Mesothelial cell of epicardium (in vitro differentiated cells): ENCODE results near the gene PACRG. TPM values are rescaled to one million over a fixed set of nuclear protein-coding genes. Genes with fewer than 3 reads are reported as not detected.

Experiments used
- DNase-seq, 2 experiments: peaks; one replicate each; pipeline ENCODE4 v3.0.0; 2021; ENCODE audit warnings: low spot score in 2 of 2; ENCODE audit not compliant: unreplicated experiment in 2 of 2
- H3K27ac Mint-ChIP-seq: 2 replicates; pipeline ENCODE4 v1.8.0; 2021; ENCODE audit warnings: mixed read lengths
- H3K27me3 Mint-ChIP-seq: 2 replicates; pipeline ENCODE4 v1.8.0; 2021; ENCODE audit warnings: low read depth, mixed read lengths
- H3K36me3 Mint-ChIP-seq: 2 replicates; pipeline ENCODE4 v1.8.0; 2021; ENCODE audit warnings: mixed read lengths
- H3K4me1 Mint-ChIP-seq: 2 replicates; pipeline ENCODE4 v1.8.0; 2021; ENCODE audit warnings: mixed read lengths
- H3K4me3 Mint-ChIP-seq: 2 replicates; pipeline ENCODE4 v1.8.0; 2021; ENCODE audit warnings: mild to moderate bottlenecking, moderate library complexity, mixed read lengths
- H3K9me3 Mint-ChIP-seq: 2 replicates; pipeline ENCODE4 v1.8.0; 2021; ENCODE audit warnings: mixed read lengths
- total RNA-seq: library from RNA; stranded (reverse); gene quantifications from 3 replicates; pipeline ENCODE4 v1.2.1, GENCODE V29; 2021
- TF ChIP-seq, protein P1 (sequence below): fragments of 200-600 bp; sonication (generic); IDR thresholded peaks from one replicate; pipeline ENCODE4 v1.5.0; 2021; ENCODE audit warnings: antibody characterized with exemption; ENCODE audit not compliant: unreplicated experiment

PACRG gene
- total RNA-seq, 1 donor from 2014 or later, result 1.6 TPM

DNA sequence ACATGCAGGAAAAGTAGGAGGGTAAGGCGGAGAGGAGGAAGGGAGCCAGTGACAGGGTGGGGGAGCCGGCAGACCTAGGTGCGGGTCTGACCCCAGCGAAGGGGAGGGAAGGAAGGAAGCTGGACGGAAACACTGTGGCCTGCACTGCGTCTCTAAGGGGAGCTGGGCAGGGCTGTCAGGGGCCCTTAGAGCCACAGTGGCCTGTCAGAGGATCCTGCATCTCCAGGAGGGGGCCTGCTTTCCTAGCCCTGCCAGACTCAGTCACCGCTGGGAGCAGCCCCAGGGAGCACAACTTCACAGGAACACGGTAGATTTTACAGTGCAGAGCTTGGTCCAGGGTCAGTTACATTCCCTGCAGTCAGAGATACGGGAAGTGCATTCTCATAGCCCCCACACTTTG is 118.2 kb downstream of the PACRG start:
- H3K4me1 Mint-ChIP-seq, result no peaks in the 10 kb centered on the region
- peaks cover 4% of the 10 kb centered on the region for H3K9me3 Mint-ChIP-seq
- TF ChIP-seq, protein P1, sequence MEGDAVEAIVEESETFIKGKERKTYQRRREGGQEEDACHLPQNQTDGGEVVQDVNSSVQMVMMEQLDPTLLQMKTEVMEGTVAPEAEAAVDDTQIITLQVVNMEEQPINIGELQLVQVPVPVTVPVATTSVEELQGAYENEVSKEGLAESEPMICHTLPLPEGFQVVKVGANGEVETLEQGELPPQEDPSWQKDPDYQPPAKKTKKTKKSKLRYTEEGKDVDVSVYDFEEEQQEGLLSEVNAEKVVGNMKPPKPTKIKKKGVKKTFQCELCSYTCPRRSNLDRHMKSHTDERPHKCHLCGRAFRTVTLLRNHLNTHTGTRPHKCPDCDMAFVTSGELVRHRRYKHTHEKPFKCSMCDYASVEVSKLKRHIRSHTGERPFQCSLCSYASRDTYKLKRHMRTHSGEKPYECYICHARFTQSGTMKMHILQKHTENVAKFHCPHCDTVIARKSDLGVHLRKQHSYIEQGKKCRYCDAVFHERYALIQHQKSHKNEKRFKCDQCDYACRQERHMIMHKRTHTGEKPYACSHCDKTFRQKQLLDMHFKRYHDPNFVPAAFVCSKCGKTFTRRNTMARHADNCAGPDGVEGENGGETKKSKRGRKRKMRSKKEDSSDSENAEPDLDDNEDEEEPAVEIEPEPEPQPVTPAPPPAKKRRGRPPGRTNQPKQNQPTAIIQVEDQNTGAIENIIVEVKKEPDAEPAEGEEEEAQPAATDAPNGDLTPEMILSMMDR, result no peak
- no peaks in the 10 kb centered on the region for H3K36me3 Mint-ChIP-seq
- H3K27me3 Mint-ChIP-seq, result no peaks in the 10 kb centered on the region
- DNase-seq, result no peak
- no peak overlapping the region for H3K27ac Mint-ChIP-seq
- no peak overlapping the region for H3K4me3 Mint-ChIP-seq

DNA sequence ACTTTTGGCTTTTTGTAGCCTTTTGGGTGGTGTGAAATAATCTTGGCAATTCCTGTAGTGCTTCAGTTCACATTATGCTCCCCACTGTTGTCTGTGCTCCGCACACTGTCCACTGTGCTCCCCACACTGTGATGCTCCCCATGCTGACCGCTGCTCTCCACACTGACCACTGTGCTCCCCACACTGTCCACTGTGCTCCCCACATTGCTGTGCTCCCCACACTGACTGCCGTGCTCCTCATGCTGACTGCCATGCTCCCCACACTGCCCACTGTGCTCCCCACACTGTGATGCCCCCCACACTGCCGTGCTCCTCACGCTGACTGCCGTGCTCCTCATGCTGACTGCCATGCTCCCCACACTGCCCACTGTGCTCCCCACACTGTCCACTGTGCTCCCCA is 118.9 kb downstream of the PACRG start:
- TF ChIP-seq, protein P1, result no peak
- Mint-ChIP-seq H3K4me3 (no peak overlapping the region), H3K9me3 (peaks cover 4% of the 10 kb centered on the region), H3K36me3 (no peaks in the 10 kb centered on the region), H3K27ac (no peak overlapping the region), H3K4me1 (no peaks in the 10 kb centered on the region), H3K27me3 (no peaks in the 10 kb centered on the region)
- no peak for DNase-seq

DNA sequence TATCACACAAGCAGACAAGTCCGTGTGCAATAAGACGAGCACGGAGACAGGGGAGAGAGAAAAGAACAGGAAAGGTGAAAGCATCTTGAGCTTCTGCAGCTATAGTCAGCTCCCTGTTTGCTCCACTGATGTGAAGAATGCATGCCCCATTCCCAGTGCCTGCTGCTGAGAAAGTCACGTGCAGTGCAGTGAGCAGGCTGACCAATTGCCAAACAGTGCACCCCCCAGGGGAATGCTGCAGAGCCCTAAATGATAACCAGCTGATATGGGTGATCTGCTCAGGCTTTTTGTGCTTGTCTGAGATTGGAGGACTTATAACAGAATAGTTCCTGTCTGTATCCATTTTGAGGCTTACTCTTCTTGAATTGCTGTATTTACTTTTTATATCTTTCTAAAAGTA is 121.5 kb downstream of the PACRG start:
- Mint-ChIP-seq H3K4me1 (peaks cover 19% of the 10 kb centered on the region), H3K27me3 (no peaks in the 10 kb centered on the region), H3K27ac (no peak overlapping the region), H3K9me3 (peaks cover 4% of the 10 kb centered on the region), H3K36me3 (no peaks in the 10 kb centered on the region), H3K4me3 (no peak overlapping the region)
- TF ChIP-seq, protein P1, result no peak
- DNase-seq, result no peak

DNA sequence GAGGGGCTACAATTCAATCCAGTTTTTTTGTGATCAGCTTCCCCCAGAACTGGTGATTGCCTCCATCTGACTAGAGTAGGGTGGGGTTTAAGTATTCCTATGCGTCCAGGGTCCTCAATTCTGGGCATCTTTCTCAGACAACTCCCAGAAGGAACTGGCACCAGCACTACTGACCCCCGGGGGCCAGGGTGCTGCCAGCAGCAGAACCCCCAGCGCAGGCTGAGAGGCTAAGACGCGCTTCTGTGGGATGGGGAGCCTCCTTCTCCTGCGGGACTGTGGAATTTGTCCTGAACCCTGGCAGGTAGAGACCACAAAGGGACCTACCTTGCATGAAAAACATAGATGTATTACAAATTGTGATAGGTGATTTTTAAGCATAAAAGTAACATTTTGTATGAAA is 124.4 kb downstream of the PACRG start:
- no peak for DNase-seq
- H3K27me3 Mint-ChIP-seq, result no peaks in the 10 kb centered on the region
- H3K36me3 Mint-ChIP-seq, result no peaks in the 10 kb centered on the region
- peaks cover 28% of the 10 kb centered on the region for H3K4me1 Mint-ChIP-seq
- no peaks in the 10 kb centered on the region for H3K9me3 Mint-ChIP-seq
- no peak overlapping the region for H3K4me3 Mint-ChIP-seq
- no peak overlapping the region for H3K27ac Mint-ChIP-seq
- TF ChIP-seq, protein P1, result no peak

DNA sequence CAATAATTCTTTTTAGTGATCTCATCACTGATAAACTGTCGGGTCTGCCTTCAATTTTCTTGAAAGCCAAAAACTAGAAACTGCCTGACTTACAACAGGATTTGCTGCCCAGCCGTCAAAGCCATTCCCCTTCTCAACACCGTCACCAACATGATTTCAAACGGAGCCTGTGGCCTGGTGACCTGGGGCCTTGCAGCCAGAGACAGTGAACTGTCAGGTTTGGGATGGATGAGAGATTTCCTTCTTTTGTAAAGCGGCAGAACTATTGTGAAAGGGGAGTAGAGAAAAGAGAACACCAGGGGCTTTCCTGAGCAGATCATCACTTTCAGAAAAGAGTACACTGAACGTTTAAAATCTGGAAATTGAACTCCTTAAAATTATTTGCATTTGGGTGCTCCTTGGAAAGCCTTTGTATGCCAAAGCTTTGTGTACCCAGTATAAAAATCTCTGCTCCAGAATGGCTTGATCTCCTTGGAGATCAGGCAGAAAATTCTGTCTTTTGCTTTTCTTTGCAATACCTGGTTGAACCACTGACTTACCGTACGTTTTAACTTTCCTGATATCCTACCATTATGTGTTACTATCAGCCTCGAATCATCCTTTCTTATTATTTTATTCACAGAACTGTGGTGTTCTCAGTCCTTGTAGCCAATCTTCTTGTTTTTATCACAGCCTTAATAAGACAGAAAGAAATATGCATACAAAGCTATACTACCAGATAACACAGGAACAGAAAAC is 125.2 kb downstream of the PACRG start:
- no peaks in the 10 kb centered on the region for H3K36me3 Mint-ChIP-seq
- no peak overlapping the region for H3K4me3 Mint-ChIP-seq
- TF ChIP-seq, protein P1, result no peak
- no peak for DNase-seq
- H3K27me3 Mint-ChIP-seq, result no peaks in the 10 kb centered on the region
- peak overlapping the region; percentile 56 for H3K27ac Mint-ChIP-seq
- H3K4me1 Mint-ChIP-seq, result peaks cover 32% of the 10 kb centered on the region
- H3K9me3 Mint-ChIP-seq, result no peaks in the 10 kb centered on the region
